T-helper 2 cell treated with Interferon-gamma antibody and Interleukin-4, amounts not matched to agents 5 μg/mL and 100 μg/mL, for 36 hours (primary cell): ENCODE measurements around the gene RPLP2.

Experiments used
- DNase-seq: peaks from one replicate; pipeline ENCODE4 v3.0.0; 2021; ENCODE audit warnings: low spot score
- H3K27ac Mint-ChIP-seq: one replicate; pipeline ENCODE4 v1.8.0; 2021; ENCODE audit warnings: mild to moderate bottlenecking, mixed read lengths
- H3K27me3 Mint-ChIP-seq: one replicate; pipeline ENCODE4 v1.8.0; 2021; ENCODE audit warnings: low read depth, mixed read lengths
- H3K36me3 Mint-ChIP-seq: one replicate; pipeline ENCODE4 v1.8.0; 2021; ENCODE audit warnings: low read depth, mixed read lengths
- H3K4me1 Mint-ChIP-seq: one replicate; pipeline ENCODE4 v1.8.0; 2021; ENCODE audit warnings: low read depth, mixed read lengths
- H3K4me3 Mint-ChIP-seq: one replicate; pipeline ENCODE4 v1.8.0; 2022; ENCODE audit warnings: mild to moderate bottlenecking, moderate library complexity, mixed read lengths
- H3K9me3 Mint-ChIP-seq: one replicate; pipeline ENCODE4 v1.8.0; 2021; ENCODE audit warnings: mixed read lengths

RPLP2 gene

GRCh38 chr11:769887-770641 lies 39.7 kb upstream of the RPLP2 start:
- Mint-ChIP-seq H3K4me1 (no peaks in the 10 kb centered on the region), H3K36me3 (peaks cover 15% of the 10 kb centered on the region), H3K4me3 (no peak overlapping the region), H3K27me3 (no peaks in the 10 kb centered on the region), H3K27ac (no peak overlapping the region), H3K9me3 (no peaks in the 10 kb centered on the region)
- no peak for DNase-seq

GRCh38 chr11:770642-771616 lies 38.8 kb upstream of the RPLP2 start:
- Mint-ChIP-seq H3K27ac (no peak overlapping the region), H3K4me1 (peaks cover 2% of the 10 kb centered on the region), H3K27me3 (no peaks in the 10 kb centered on the region), H3K4me3 (no peak overlapping the region), H3K36me3 (peaks cover 9% of the 10 kb centered on the region), H3K9me3 (no peaks in the 10 kb centered on the region)
- no peak for DNase-seq

- no peak overlapping the region for H3K4me3 Mint-ChIP-seq
- peaks cover 4% of the 10 kb centered on the region for H3K36me3 Mint-ChIP-seq
Measured at GRCh38 chr11:771617-772204, 38.1 kb upstream of the RPLP2 start.

GRCh38 chr11:772429-773390 lies 37.1 kb upstream of the RPLP2 start:
- DNase-seq, result no peak
- Mint-ChIP-seq H3K4me1 (peaks cover 8% of the 10 kb centered on the region), H3K4me3 (no peak overlapping the region), H3K27ac (no peak overlapping the region), H3K36me3 (peaks cover 1% of the 10 kb centered on the region), H3K9me3 (no peaks in the 10 kb centered on the region), H3K27me3 (no peaks in the 10 kb centered on the region)

More at GRCh38 chr11:771617-772204, 38.1 kb upstream of the RPLP2 start:
- no peaks in the 10 kb centered on the region for H3K9me3 Mint-ChIP-seq
- H3K27me3 Mint-ChIP-seq, result no peaks in the 10 kb centered on the region
- peaks cover 8% of the 10 kb centered on the region for H3K4me1 Mint-ChIP-seq
- H3K27ac Mint-ChIP-seq, result no peak overlapping the region
- no peak for DNase-seq

GRCh38 chr11:773425-773824 lies 36.3 kb upstream of the RPLP2 start:
- Mint-ChIP-seq H3K27ac (no peak overlapping the region), H3K4me3 (no peak overlapping the region), H3K9me3 (no peaks in the 10 kb centered on the region), H3K27me3 (no peaks in the 10 kb centered on the region), H3K4me1 (peaks cover 8% of the 10 kb centered on the region), H3K36me3 (peaks cover 1% of the 10 kb centered on the region)
- no peak for DNase-seq

- Mint-ChIP-seq H3K4me1 (peaks cover 9% of the 10 kb centered on the region), H3K4me3 (no peak overlapping the region), H3K27ac (no peak overlapping the region), H3K27me3 (no peaks in the 10 kb centered on the region), H3K9me3 (no peaks in the 10 kb centered on the region), H3K36me3 (peaks cover 1% of the 10 kb centered on the region)
- DNase-seq, result no peak
Measured at GRCh38 chr11:773830-774229, 35.9 kb upstream of the RPLP2 start.

- H3K27me3 Mint-ChIP-seq, result no peaks in the 10 kb centered on the region
- DNase-seq, result no peak
- H3K4me3 Mint-ChIP-seq, result peak overlapping the region; percentile 39
- no peak overlapping the region for H3K27ac Mint-ChIP-seq
- no peaks in the 10 kb centered on the region for H3K9me3 Mint-ChIP-seq
- peaks cover 1% of the 10 kb centered on the region for H3K36me3 Mint-ChIP-seq
- H3K4me1 Mint-ChIP-seq, result peaks cover 14% of the 10 kb centered on the region
Measured at GRCh38 chr11:774873-775592, 34.7 kb upstream of the RPLP2 start.

- H3K9me3 Mint-ChIP-seq, result no peaks in the 10 kb centered on the region
- peaks cover 17% of the 10 kb centered on the region for H3K4me1 Mint-ChIP-seq
- H3K4me3 Mint-ChIP-seq, result peak overlapping the region; percentile 87
Measured at GRCh38 chr11:776263-776560, 33.6 kb upstream of the RPLP2 start.

GRCh38 chr11:776561-777287 lies 33.0 kb upstream of the RPLP2 start:
- DNase-seq, result no peak
- Mint-ChIP-seq H3K27ac (peak overlapping the region; percentile 80), H3K4me1 (peaks cover 18% of the 10 kb centered on the region), H3K4me3 (peak overlapping the region; percentile 87), H3K27me3 (no peaks in the 10 kb centered on the region), H3K9me3 (no peaks in the 10 kb centered on the region), H3K36me3 (peaks cover 3% of the 10 kb centered on the region)

More at GRCh38 chr11:776263-776560, 33.6 kb upstream of the RPLP2 start:
- DNase-seq, result no peak
- Mint-ChIP-seq H3K27me3 (no peaks in the 10 kb centered on the region), H3K27ac (peak overlapping the region; percentile 80), H3K36me3 (peaks cover 3% of the 10 kb centered on the region)

- DNase-seq, result peak; percentile 94
- Mint-ChIP-seq H3K4me3 (peak within 1 kb of the TSS; percentile 87), H3K27ac (peak within 1 kb of the TSS; percentile 84), H3K27me3 (no peaks in the 10 kb centered on the region), H3K4me1 (peaks cover 19% of the 10 kb centered on the region), H3K36me3 (peaks cover 3% of the 10 kb centered on the region), H3K9me3 (no peaks in the 10 kb centered on the region)
Measured at GRCh38 chr11:777288-778255, 32.2 kb upstream of the RPLP2 start, which contains the start of gene GATD1. Gene GATD1, minus strand, starts transcription at chr11:777487. Its CDS starts 25 bp downstream, at chr11:777462.
